GM04503 (cell line): Measurements from ENCODE around the gene GBP7.

ENCODE experiments used
- DNase-seq: peaks from one replicate; pipeline ENCODE4 v3.0.0-alpha.2; 2012; ENCODE audit warnings: low read depth

GBP7 gene

GRCh38 chr1:89114662-89115061 lies 61.1 kb downstream of the GBP7 start:
- no peak for DNase-seq

- no peak for DNase-seq
These were observed 62.8 kb downstream of the GBP7 start for GRCh38 chr1:89112871-89113613.

- no peak for DNase-seq
These were observed 71.1 kb downstream of the GBP7 start for GRCh38 chr1:89104687-89105086.

- DNase-seq = no peak
These were observed 71.7 kb downstream of the GBP7 start for GRCh38 chr1:89104147-89104546.

- no peak for DNase-seq
These were observed 73.8 kb downstream of the GBP7 start for GRCh38 chr1:89102021-89102420.

- DNase-seq = no peak
These were observed 75.4 kb downstream of the GBP7 start for GRCh38 chr1:89100412-89100811.

- no peak for DNase-seq
These were observed 76.9 kb downstream of the GBP7 start for GRCh38 chr1:89098857-89099256.

- no peak for DNase-seq
These were observed 80.1 kb downstream of the GBP7 start for GRCh38 chr1:89095737-89096136.

GRCh38 chr1:89089962-89090361 lies 85.8 kb downstream of the GBP7 start:
- no peak for DNase-seq

GRCh38 chr1:89088572-89088971 lies 87.2 kb downstream of the GBP7 start:
- no peak for DNase-seq

- no peak for DNase-seq
These were observed 88.6 kb downstream of the GBP7 start for GRCh38 chr1:89087241-89087640.

- no peak for DNase-seq
These were observed 90.0 kb downstream of the GBP7 start for GRCh38 chr1:89085781-89086180.
